IMR-90 (cell line): ENCODE measurements around the gene SYTL3.

Experiments
- BHLHE40 ChIP-seq: fragments of 150-350 bp; IDR thresholded peaks from 2 replicates; pipeline ENCODE4 v1.6.1; 2016; ENCODE audit warnings: mild to moderate bottlenecking, low read depth, low read length
- CHD1 ChIP-seq: IDR thresholded peaks from 2 replicates; pipeline ENCODE4 v1.6.1; 2012; ENCODE audit warnings: low read depth, low read length, improper control_type of control experiment
- FOS ChIP-seq: fragments of 150-350 bp; IDR thresholded peaks from 2 replicates; pipeline ENCODE4 v1.6.1; 2016; ENCODE audit warnings: low read depth, low read length
- MAFK ChIP-seq: IDR thresholded peaks from 2 replicates; pipeline ENCODE4 v1.6.1; 2012; ENCODE audit warnings: low read depth, low read length, improper control_type of control experiment
- MAZ ChIP-seq: IDR thresholded peaks from 2 replicates; pipeline ENCODE4 v1.6.1; 2012; ENCODE audit warnings: low read depth, mild to moderate bottlenecking, low read length, improper control_type of control experiment, moderate library complexity, borderline replicate concordance
- POLR2A ChIP-seq: IDR thresholded peaks from 2 replicates; pipeline ENCODE4 v1.6.1; 2012; ENCODE audit warnings: mild to moderate bottlenecking, low read depth, low read length
- RAD21 ChIP-seq: IDR thresholded peaks from 2 replicates; pipeline ENCODE4 v1.6.1; 2012; ENCODE audit warnings: low read length, improper control_type of control experiment
- RCOR1 ChIP-seq: IDR thresholded peaks from 2 replicates; pipeline ENCODE4 v1.6.1; 2012; ENCODE audit warnings: mild to moderate bottlenecking, low read length, improper control_type of control experiment; ENCODE audit not compliant: insufficient replicate concordance
- RFX5 ChIP-seq: IDR thresholded peaks from 2 replicates; pipeline ENCODE4 v1.8.0; 2012; ENCODE audit warnings: low read depth, mild to moderate bottlenecking, low read length, moderate library complexity
- TF ChIP-seq, protein P1 (sequence below): conservative IDR thresholded peaks from 2 replicates; pipeline ENCODE4 v1.5.1; 2012; ENCODE audit warnings: mild to moderate bottlenecking, low read depth, low read length, improper control_type of control experiment
- TF ChIP-seq, protein P2 (sequence below): fragments of 150-350 bp; IDR thresholded peaks from 2 replicates; pipeline ENCODE4 v1.6.1; 2017; ENCODE audit warnings: mild to moderate bottlenecking, antibody characterized with exemption, low read length, low read depth
- TF ChIP-seq, protein P3 (sequence below): fragments of 150-350 bp; IDR thresholded peaks from 2 replicates; pipeline ENCODE4 v1.6.1; 2016; ENCODE audit warnings: low read depth, mild to moderate bottlenecking, low read length, moderate library complexity, borderline replicate concordance

DNA sequence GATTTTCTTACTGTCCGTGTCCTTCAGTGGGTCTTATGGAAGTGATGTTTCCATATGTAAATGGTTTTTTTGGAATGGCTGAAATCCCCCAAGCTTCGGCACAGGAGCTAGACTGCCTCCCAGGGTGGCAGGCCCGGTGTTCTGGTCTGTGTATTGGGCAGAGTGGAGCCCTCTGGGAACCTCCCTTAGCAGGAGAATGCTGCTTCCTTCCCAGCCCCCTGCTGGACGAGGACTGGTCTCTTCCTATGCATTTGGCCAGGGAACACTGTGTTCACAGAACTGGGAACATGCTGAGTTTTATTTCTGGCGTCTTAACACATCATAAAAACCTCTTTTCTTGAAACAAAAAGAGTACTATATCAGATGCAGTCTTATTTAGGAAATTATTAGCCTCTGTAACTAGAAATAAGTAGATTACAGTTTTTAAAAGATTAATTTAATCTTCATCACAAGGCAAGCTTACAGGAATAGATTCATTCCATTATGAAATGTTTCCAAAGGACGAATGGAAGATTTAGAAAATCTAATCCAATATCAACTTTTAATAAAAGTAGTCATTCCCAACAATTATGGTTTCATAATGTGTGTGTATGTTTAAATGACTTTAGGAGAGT lies 56.6 kb downstream of the SYTL3 start:
- TF ChIP-seq, protein P1, sequence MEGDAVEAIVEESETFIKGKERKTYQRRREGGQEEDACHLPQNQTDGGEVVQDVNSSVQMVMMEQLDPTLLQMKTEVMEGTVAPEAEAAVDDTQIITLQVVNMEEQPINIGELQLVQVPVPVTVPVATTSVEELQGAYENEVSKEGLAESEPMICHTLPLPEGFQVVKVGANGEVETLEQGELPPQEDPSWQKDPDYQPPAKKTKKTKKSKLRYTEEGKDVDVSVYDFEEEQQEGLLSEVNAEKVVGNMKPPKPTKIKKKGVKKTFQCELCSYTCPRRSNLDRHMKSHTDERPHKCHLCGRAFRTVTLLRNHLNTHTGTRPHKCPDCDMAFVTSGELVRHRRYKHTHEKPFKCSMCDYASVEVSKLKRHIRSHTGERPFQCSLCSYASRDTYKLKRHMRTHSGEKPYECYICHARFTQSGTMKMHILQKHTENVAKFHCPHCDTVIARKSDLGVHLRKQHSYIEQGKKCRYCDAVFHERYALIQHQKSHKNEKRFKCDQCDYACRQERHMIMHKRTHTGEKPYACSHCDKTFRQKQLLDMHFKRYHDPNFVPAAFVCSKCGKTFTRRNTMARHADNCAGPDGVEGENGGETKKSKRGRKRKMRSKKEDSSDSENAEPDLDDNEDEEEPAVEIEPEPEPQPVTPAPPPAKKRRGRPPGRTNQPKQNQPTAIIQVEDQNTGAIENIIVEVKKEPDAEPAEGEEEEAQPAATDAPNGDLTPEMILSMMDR = peak; percentile 55
- TF ChIP-seq MAFK (no peak), POLR2A (no peak), FOS (no peak), RFX5 (no peak), CHD1 (no peak), MAZ (no peak), RAD21 (peak; percentile 39; the same call in 1 of the 2 replicates), RCOR1 (no peak), BHLHE40 (no peak)
- TF ChIP-seq, protein P2, sequence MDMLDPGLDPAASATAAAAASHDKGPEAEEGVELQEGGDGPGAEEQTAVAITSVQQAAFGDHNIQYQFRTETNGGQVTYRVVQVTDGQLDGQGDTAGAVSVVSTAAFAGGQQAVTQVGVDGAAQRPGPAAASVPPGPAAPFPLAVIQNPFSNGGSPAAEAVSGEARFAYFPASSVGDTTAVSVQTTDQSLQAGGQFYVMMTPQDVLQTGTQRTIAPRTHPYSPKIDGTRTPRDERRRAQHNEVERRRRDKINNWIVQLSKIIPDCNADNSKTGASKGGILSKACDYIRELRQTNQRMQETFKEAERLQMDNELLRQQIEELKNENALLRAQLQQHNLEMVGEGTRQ = no peak
- TF ChIP-seq, protein P3, sequence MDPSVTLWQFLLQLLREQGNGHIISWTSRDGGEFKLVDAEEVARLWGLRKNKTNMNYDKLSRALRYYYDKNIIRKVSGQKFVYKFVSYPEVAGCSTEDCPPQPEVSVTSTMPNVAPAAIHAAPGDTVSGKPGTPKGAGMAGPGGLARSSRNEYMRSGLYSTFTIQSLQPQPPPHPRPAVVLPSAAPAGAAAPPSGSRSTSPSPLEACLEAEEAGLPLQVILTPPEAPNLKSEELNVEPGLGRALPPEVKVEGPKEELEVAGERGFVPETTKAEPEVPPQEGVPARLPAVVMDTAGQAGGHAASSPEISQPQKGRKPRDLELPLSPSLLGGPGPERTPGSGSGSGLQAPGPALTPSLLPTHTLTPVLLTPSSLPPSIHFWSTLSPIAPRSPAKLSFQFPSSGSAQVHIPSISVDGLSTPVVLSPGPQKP = no peak
